MM.1S (cell line): ENCODE measurements around the gene LMF1.

Experiments
- DNase-seq: peaks from one replicate; pipeline ENCODE4 v3.0.0-alpha.2; 2015
- H2AFZ ChIP-seq: fragments of 300-600 bp; sonication (generic); 2 replicates; pipeline ENCODE4 v1.6.0; 2016; ENCODE audit warnings: antibody characterized with exemption, low read length
- H3F3A ChIP-seq: fragments of 300-600 bp; sonication (generic); 2 replicates; pipeline ENCODE4 v1.6.1; 2016; ENCODE audit warnings: mild to moderate bottlenecking, antibody characterized with exemption, low read length, moderate library complexity, mixed read lengths; ENCODE audit not compliant: insufficient read depth
- H3K27ac ChIP-seq: fragments of 300-600 bp; sonication (generic); 2 replicates; pipeline ENCODE4 v1.5.1; 2016; ENCODE audit warnings: mild to moderate bottlenecking, low read length
- H3K27me3 ChIP-seq: fragments of 300-600 bp; sonication (generic); replicated peaks from 2 replicates; pipeline ENCODE4 v1.6.0; 2016; ENCODE audit warnings: low read length; ENCODE audit not compliant: insufficient read depth
- H3K36me3 ChIP-seq: fragments of 300-600 bp; sonication (generic); replicated peaks from 2 replicates; pipeline ENCODE4 v1.6.1; 2016; ENCODE audit warnings: mild to moderate bottlenecking, low read length, mixed read lengths; ENCODE audit not compliant: insufficient read depth
- H3K4me1 ChIP-seq: fragments of 300-600 bp; sonication (generic); 2 replicates; pipeline ENCODE4 v1.6.1; 2016; ENCODE audit warnings: low read length, mixed read lengths
- H3K4me2 ChIP-seq: fragments of 300-600 bp; sonication (generic); 2 replicates; pipeline ENCODE4 v1.6.0; 2016; ENCODE audit warnings: low read depth, low read length
- H3K4me3 ChIP-seq: fragments of 300-600 bp; sonication (generic); 2 replicates; pipeline ENCODE4 v1.5.1; 2016; ENCODE audit warnings: low read length, mixed read lengths
- H3K79me2 ChIP-seq: fragments of 300-600 bp; sonication (generic); 2 replicates; pipeline ENCODE4 v1.6.1; 2016; ENCODE audit warnings: mixed run types, low read length, mixed read lengths
- H3K9ac ChIP-seq: fragments of 300-600 bp; sonication (generic); 2 replicates; pipeline ENCODE4 v1.6.1; 2016; ENCODE audit warnings: low read length, mixed read lengths
- H3K9me2 ChIP-seq: fragments of 300-600 bp; sonication (generic); replicated peaks from 2 replicates; pipeline ENCODE4 v1.6.1; 2016; ENCODE audit warnings: mild to moderate bottlenecking, low read length, mixed read lengths; ENCODE audit not compliant: insufficient read depth
- H3K9me3 ChIP-seq: fragments of 300-600 bp; sonication (generic); replicated peaks from 2 replicates; pipeline ENCODE4 v1.6.1; 2016; ENCODE audit warnings: mild to moderate bottlenecking, low read length, mixed read lengths; ENCODE audit not compliant: insufficient read depth
- H4K20me1 ChIP-seq: fragments of 300-600 bp; sonication (generic); 2 replicates; pipeline ENCODE4 v1.6.1; 2016; ENCODE audit warnings: mild to moderate bottlenecking, low read length, moderate library complexity, mixed read lengths; ENCODE audit not compliant: insufficient read depth
- EZH2 ChIP-seq: fragments of 300-600 bp; sonication (generic); optimal IDR thresholded peaks from 2 replicates; pipeline ENCODE3; 2017; ENCODE audit warnings: low read depth, mild to moderate bottlenecking, antibody characterized with exemption, low read length, mixed read lengths
- EZH2phosphoT487 ChIP-seq: fragments of 300-600 bp; sonication (generic); IDR thresholded peaks from 2 replicates; pipeline ENCODE4 v1.6.1; 2018; ENCODE audit warnings: antibody characterized with exemption, low read length
- TF ChIP-seq, protein P1 (sequence below): fragments of 300-600 bp; sonication (generic); IDR thresholded peaks from 2 replicates; pipeline ENCODE4 v1.5.1; 2016; ENCODE audit warnings: antibody characterized with exemption, low read length, mixed read lengths

Gene LMF1

GRCh38 chr16:848510-849253 is 122.1 kb downstream of the LMF1 start:
- no peaks in the 10 kb centered on the region for H4K20me1 ChIP-seq

DNA sequence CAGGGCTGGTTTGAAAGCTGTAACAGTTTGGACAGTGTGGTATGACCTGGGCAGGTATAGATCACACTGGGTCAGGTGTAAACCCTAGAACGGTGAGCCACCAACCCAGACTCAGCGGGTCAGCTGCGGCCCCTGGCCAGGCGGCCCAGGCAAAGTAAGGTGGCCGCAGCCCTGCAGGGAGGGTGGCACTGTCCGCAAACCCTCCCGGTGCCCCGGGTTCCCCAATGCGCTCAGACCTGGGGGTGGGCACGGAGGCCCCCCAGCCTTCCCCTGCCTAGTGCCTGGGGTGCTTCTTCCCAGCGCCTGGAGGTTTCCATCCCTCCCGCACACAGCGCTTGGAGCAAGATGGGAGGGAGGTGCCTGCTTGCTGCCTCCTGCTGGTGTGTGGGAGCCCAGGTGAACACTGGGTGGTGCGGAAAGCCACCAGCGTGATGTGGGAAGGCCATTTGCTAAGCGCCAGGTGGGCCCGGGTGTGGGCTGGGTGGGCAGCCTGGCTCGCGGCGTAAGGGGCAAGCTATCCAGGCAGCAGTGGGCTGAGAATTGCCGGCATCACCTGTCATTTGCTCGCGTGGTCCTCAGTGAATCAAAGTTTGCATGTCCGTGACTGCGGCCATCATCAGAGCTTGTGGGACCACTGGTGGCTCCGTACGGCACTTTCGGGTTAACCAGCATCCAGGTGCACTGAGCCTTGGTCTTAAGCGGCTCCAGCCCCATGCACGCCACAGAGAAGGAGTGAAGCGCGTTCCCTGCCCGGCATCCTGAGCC is 122.9 kb downstream of the LMF1 start:
- Histone ChIP-seq H3K4me1 (no peaks in the 10 kb centered on the region), H3K27ac (no peak overlapping the region), H3K36me3 (no peaks in the 10 kb centered on the region), H3K4me2 (no peak overlapping the region), H3K9me3 (no peaks in the 10 kb centered on the region), H3F3A (no peaks in the 10 kb centered on the region), H3K4me3 (no peak overlapping the region), H3K9ac (no peak overlapping the region), H3K9me2 (no peaks in the 10 kb centered on the region), H3K79me2 (no peaks in the 10 kb centered on the region), H4K20me1 (no peaks in the 10 kb centered on the region), H3K27me3 (peaks cover 83% of the 10 kb centered on the region), H2AFZ (no peak overlapping the region)
- TF ChIP-seq, protein P1, sequence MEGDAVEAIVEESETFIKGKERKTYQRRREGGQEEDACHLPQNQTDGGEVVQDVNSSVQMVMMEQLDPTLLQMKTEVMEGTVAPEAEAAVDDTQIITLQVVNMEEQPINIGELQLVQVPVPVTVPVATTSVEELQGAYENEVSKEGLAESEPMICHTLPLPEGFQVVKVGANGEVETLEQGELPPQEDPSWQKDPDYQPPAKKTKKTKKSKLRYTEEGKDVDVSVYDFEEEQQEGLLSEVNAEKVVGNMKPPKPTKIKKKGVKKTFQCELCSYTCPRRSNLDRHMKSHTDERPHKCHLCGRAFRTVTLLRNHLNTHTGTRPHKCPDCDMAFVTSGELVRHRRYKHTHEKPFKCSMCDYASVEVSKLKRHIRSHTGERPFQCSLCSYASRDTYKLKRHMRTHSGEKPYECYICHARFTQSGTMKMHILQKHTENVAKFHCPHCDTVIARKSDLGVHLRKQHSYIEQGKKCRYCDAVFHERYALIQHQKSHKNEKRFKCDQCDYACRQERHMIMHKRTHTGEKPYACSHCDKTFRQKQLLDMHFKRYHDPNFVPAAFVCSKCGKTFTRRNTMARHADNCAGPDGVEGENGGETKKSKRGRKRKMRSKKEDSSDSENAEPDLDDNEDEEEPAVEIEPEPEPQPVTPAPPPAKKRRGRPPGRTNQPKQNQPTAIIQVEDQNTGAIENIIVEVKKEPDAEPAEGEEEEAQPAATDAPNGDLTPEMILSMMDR: no peak
- TF ChIP-seq EZH2 (no peak), EZH2phosphoT487 (no peak)
- no peak for DNase-seq

More at GRCh38 chr16:848510-849253, 122.1 kb downstream of the LMF1 start:
- H3K9ac ChIP-seq: no peak overlapping the region
- no peak overlapping the region for H3K4me3 ChIP-seq
- no peaks in the 10 kb centered on the region for H3F3A ChIP-seq
- no peak overlapping the region for H3K27ac ChIP-seq
- no peaks in the 10 kb centered on the region for H3K4me1 ChIP-seq
- no peak for DNase-seq
- no peak overlapping the region for H2AFZ ChIP-seq
- H3K27me3 ChIP-seq: peaks cover 83% of the 10 kb centered on the region
- no peaks in the 10 kb centered on the region for H3K36me3 ChIP-seq
- H3K4me2 ChIP-seq: no peak overlapping the region
- TF ChIP-seq, protein P1: no peak
- TF ChIP-seq EZH2phosphoT487 (no peak), EZH2 (no peak)
- no peaks in the 10 kb centered on the region for H3K79me2 ChIP-seq
- H3K9me2 ChIP-seq: no peaks in the 10 kb centered on the region
- H3K9me3 ChIP-seq: no peaks in the 10 kb centered on the region

GRCh38 chr16:847151-847550 is 123.6 kb downstream of the LMF1 start:
- Histone ChIP-seq H3K4me2 (no peak overlapping the region), H4K20me1 (no peaks in the 10 kb centered on the region), H3F3A (no peaks in the 10 kb centered on the region), H3K36me3 (no peaks in the 10 kb centered on the region), H3K9me2 (no peaks in the 10 kb centered on the region), H3K9me3 (no peaks in the 10 kb centered on the region), H3K27me3 (peaks cover 83% of the 10 kb centered on the region), H2AFZ (no peak overlapping the region), H3K9ac (no peak overlapping the region), H3K4me1 (no peaks in the 10 kb centered on the region), H3K4me3 (no peak overlapping the region), H3K79me2 (no peaks in the 10 kb centered on the region), H3K27ac (no peak overlapping the region)
- TF ChIP-seq, protein P1: no peak
- TF ChIP-seq EZH2: no peak
- no peak for TF ChIP-seq EZH2phosphoT487
- DNase-seq: no peak
